GM18499 (cell line): ENCODE measurements around the gene DNER.

Source experiments
- ATAC-seq: cut with Tn5 transposase; IDR thresholded peaks from one replicate; pipeline ENCODE4 v1.9.1; 2021; ENCODE audit warnings: moderate number of reproducible peaks; ENCODE audit not compliant: insufficient read depth, unreplicated experiment

Gene DNER

DNA sequence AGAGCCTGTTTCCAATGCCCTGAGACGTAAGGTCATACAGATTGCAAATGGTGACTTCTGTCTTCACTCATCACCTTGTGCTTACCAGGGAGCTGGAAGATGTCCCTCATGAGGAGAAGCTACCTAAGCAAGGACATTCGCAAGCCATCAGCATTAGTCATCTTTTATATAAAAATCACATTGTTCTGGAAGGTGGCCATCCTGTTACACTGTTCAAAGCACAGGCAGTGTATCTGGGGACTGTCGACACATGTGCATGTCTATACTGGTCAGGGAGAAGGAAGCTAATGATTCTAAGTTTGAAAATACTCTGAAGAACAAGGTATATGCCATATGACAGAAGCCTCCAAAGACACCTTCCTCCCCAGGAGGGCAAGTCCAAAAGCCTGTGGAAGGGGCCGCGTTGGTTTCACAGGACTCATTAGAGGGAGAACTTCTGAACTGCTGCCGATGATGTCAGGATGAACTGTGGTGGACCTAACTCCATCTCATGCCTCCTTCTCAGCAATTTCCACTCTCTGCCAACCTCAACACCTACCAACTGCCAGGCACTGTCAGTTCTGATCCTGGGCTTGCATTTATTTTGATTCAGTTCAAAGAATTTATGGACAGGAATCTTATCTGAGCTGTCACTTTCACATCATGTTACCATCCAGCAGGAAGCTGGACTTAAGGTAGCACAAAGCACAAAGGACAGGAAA lies 39.4 kb downstream of the DNER start:
- ATAC-seq: no peak

- ATAC-seq: no peak
Measured at GRCh38 chr2:229673676-229674075, 40.7 kb downstream of the DNER start.

DNA sequence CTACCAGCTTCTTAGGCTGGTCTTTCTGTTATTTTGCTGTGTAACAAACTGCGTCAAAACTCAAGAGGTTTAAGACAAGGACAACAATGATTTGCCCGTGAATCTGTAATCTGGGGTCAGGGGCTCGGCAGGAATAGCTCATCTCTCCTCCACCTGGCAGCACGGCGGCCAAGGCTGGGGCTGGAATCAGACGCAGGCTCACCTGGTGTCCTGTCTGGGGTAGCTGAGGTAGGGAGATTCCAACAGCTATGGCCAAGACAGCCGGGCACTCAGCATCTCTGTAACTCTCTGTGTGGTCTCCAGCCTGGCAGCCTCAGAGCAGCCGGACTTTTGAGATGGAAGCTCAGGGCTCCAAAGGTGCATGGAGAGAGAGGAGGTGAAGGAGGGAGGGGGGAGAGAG lies 42.3 kb downstream of the DNER start:
- no peak for ATAC-seq

- ATAC-seq: no peak
Measured at GRCh38 chr2:229669841-229670240, 44.5 kb downstream of the DNER start.

DNA sequence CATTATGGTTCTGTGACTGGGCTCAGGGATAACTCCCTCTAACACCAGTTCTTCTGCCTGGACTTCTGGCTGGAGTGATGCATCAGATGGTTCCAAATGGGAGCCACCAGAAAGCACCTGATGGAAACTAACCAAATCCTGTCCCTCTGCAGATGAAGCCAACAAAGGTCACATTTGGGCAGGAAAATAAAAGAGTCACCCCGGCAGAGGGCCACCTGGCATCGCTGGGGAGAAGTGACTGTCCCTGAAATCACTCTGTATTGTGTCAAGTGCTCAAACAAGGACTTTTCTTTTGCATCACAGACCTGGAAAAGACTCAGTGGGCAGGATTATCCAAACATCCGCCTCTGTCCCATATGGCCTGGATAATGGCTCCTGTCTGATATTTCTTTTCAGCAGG lies 47.5 kb downstream of the DNER start:
- ATAC-seq: no peak

GRCh38 chr2:229665158-229665557 lies 49.2 kb downstream of the DNER start:
- no peak for ATAC-seq

DNA sequence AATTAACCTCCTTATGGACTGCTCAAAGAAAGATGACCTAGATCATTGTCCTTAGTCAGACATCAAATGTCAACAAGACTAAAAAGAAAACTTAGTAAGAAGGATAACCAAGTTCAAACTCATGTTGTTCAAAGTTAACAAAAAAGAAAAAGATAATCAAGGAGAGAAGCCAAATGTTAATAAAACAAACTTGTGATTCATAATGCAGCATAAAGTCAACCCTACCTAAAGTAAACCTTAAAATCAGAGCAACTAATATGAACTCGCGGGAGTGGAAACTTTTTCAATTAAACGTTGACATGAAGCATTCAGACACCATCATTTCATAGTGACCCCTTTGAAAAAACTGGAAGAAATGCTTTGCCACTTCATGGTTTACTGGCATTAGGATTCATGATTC lies 52.9 kb downstream of the DNER start:
- ATAC-seq: no peak

DNA sequence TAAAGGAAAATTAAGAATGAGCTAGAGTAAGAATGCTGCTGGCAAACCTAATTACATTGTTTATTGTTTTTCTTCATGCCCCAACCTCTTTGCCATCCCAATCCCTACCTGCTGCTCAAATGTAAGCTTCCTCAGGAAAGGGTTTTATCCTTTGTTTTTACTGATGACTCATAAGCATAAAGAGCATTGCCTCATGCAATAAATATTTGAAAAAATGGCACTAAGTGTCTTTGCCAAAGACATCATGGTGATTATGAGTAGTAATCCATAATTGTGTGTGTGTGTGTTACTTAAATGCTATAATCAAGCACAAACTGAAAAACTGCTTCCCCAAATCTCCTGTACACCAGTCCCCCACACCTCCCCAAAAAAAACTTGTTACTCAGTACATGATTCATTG lies 53.4 kb downstream of the DNER start:
- ATAC-seq: no peak

DNA sequence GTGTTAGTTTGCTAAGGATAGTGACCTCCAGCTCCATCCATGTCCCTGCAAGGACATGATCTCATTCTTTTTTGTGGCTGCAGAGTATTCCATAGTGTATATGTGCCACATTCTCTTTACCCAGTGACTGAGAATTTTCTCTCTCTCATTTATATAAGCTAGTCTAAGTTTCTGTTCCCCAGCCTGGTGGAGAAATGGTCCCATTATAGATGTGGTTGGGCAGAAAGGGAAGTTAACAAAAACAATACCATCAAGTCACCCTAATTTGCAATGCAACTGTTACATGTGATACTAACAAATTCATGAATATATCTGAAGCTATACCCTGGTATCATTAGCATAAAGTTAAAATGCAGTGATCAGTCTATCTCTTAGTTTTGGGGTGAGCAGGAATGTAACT lies 54.0 kb downstream of the DNER start:
- no peak for ATAC-seq

GRCh38 chr2:229658004-229658403 lies 56.4 kb downstream of the DNER start:
- ATAC-seq: no peak

- no peak for ATAC-seq
Measured at GRCh38 chr2:229654437-229654836, 59.9 kb downstream of the DNER start.

DNA sequence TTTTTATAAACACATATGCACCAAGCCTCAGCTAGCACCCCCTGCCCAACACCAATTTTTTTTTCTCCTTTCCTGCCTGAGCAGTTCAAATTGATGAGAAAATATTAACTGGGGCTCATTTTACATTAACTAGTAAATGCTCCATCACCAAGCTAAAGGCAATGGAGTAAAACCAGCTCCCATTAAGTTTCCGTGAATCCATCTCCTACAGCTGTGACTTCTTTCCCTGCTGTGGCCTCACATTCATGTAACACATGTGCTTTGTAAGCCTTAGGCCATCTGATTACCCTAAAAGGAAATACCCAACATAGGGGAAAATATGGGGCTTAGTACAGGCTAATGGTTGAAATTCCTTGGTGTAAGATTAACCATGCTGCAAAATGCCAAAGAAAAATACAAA lies 60.8 kb downstream of the DNER start:
- no peak for ATAC-seq

DNA sequence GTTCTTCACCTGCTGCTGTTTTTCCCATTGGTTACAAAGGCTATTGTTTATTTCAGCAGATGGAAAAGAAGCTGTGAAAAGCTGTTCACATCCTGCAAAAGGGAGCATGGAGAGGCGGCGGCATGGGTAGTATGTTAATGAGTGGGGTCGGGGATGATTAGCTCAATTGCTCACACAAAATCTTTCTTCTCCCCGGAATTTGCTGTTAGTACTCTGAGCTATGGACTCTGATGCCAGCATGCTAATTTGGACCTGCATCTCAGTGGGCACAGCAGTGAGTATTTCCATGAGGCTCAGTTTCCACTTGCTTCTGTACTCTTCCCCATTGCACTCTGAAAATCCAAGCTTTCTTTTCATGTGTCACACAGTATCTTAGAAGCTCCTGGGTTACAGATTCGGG lies 61.6 kb downstream of the DNER start:
- no peak for ATAC-seq

DNA sequence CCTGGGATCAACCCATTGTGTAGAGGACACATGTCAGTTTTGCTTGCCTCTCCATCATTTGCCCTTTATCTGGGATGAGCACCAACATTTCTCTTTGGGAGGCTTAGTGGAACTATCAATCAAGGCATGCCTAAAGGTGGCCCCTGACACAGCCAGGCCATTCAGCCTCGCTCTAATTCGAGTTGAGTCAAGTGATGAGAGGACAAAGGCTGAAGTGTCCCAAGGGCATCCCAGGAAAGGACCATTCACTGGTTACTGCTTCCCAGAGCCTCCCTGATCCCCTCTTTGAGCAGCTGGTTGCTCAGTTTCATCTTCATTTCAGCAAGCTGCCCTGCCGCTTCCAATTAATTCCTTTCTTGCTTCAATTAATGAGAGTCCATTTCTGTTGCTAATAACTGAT lies 63.5 kb downstream of the DNER start:
- no peak for ATAC-seq

DNA sequence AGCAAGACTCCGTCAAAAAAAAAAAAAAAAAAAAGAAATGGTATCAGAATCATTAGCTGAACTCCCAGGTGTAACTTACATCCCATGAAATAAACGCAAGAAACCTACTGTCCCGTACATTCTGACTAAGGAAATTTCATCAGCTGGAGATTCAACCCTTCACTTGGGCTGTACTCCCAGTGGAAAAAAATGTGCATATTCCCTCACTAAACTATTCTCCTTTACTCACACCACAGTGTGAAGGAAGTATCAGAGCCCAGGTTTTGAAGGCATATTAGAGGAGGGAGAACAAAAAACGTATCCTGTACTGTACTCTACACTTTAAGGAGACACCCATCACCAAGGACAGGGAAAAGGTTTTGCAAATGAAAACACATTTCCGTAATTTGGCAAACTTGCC lies 64.3 kb downstream of the DNER start:
- no peak for ATAC-seq

- no peak for ATAC-seq
Measured at GRCh38 chr2:229646186-229646723, 68.1 kb downstream of the DNER start.

DNA sequence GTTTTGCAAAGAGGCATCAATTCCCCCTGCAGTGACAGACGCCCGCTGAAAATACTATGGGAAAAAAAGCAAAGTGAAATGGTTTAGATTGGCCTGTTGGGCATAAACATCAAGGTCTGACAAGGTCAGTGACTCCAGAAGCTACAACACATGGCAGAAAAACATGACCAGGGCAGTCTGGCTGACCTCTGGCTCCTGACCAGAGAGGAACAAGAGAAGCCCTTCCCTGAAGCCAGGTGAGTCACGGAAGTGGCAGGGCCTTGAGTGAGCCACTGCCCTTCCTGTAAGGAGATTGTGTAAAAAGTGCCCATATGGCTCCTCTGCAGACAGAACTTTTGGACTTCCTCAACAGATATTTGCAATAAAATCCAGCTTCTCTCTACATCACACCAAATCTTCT lies 72.0 kb downstream of the DNER start:
- ATAC-seq: no peak

GRCh38 chr2:229641676-229642075 lies 72.7 kb downstream of the DNER start:
- no peak for ATAC-seq

- no peak for ATAC-seq
Measured at GRCh38 chr2:229640636-229641035, 73.7 kb downstream of the DNER start.

- no peak for ATAC-seq
Measured at GRCh38 chr2:229636571-229636970, 77.8 kb downstream of the DNER start.

DNA sequence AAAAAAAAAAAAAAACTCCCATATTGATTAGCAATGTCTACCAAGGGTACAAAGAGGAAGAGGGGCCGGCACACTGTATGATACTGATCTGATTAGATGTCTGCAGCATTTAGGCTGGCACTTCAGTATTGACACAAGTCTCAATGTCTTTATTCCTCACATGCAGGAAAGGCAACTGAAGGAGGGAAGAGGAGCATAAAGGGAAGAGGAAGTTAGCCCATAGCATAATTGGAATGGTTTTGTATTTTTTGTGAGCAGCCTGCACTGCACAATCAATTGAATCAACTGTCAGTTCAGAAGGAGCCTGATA lies 79.0 kb downstream of the DNER start:
- no peak for ATAC-seq

DNA sequence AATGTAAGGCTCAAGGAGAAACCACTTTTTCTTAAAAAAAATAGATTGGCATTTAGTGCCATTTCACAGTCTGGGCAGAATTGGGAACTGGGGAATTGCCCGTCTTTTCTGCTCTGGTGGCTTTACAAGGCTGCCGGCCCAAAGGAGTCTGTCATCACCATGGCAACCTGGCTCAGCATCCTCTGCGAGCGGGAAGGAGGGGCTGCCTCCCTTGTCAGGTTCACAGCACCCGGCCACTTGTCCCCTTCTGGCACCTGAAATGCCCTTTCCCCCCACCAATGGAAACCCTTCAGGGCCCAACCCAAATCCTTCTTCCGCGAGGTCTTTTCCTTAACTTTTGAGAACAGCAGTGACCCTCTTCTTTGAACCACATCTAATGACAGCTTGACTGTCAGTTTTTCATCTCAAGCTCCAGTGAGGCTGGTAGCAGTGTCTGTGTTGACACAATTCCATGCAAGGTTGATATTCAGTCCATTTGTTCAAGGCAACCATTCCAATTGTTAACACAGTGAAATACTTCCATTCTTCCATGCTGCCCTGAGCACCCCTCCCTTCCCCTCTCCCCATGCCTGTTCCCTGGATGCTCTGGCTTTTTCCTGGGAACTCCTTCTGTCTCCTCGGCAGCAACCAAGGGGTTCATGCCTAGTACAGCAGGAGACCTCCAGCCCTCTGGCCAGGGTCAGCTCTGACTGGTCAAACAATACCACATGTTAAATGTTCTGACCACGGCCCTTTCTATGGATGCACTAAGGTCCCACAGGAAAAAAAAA lies 79.6 kb downstream of the DNER start:
- no peak for ATAC-seq
